HL-60/S4 treated with phorbol 12-myristate 13-acetate at 8.2 ng/mL for 4 days and 3 days (cell line): ENCODE data around the gene PRSS50.

Experiments
- in situ Hi-C: fragments of 300-500 bp; cut with MboI; formaldehyde crosslinking; loops from 2 replicates; pipeline ENCODE4 v1.15.0; 2022; ENCODE audit warnings: low sequenced_read_pairs

PRSS50 gene

DNA sequence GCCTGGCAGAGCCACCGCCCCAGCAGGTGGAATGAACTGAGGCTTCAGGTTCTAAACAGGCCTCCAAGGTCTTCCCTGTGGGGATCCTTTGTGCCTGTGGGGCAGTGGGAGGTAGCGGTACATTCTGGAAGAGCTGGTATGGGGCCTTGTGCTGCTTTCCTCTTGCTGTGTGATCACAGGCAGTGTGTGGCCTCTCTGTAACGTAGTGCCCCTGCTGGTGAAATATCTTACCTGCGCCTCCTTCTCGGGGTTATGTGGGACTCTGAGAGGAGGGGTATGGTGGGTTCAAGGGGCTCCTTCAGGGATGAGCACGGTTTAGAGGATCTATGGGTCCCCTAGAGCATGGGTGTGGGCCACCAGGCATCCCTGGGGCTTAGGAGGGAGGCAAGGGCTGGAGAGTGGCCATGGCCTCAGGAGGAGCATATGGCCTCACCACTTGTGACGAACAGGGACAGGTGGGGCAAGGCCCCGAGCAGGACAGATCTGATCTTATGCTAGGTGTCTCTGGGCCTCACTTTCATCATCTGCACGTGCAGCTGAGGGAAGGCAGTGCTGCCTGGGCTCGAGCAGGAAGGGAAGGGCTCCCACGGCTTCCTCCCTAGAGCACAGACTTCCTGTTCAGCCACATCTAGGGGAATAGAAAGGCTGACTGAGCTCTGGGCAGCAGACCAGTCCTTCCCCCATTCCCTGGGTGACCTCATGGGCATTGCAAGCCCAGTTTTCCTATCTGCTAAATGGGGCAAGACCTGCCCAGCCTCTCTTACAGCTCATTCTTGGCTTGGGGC lies 22.3 kb downstream of the PRSS50 start:
- in situ Hi-C loops = no loop called here

DNA sequence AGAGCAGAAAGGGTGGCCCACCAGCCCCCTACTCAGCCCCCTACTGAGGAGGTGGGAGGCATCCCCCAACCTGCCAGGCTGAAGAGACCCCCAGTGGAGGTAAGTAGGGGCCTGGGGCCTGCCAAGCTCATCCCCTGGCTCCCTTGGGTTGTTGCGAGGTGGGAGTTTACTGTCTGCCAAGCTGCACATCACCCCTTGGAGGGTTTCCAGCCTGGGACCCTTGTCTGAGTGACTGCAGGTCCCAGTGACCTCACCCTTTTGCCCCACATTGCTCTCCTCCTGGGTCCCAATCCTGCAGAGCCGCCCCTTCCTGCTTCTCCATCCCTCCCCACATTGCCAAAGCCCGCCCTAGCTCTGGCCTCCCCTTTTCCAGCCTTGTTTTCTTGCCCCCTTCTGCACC lies 23.1 kb downstream of the PRSS50 start:
- in situ Hi-C loops = no loop called here

DNA sequence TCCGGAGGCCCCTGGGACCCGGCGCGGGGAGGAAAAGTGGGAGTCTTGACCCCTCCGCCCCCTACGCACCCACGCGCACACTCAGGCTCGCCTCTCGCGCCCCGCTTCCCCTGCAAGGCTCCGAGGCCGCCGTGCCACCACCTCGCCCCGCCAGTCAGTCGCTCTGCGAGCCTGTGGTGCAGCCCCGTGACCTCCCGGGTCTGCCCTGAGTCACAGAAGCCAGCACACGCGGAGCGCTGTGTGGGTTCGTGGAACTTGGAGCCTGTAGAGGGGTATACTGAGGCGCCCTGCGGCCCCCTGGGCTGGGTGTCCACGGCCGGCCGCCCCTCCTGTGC lies 23.8 kb downstream of the PRSS50 start:
- in situ Hi-C loops = no loop called here

DNA sequence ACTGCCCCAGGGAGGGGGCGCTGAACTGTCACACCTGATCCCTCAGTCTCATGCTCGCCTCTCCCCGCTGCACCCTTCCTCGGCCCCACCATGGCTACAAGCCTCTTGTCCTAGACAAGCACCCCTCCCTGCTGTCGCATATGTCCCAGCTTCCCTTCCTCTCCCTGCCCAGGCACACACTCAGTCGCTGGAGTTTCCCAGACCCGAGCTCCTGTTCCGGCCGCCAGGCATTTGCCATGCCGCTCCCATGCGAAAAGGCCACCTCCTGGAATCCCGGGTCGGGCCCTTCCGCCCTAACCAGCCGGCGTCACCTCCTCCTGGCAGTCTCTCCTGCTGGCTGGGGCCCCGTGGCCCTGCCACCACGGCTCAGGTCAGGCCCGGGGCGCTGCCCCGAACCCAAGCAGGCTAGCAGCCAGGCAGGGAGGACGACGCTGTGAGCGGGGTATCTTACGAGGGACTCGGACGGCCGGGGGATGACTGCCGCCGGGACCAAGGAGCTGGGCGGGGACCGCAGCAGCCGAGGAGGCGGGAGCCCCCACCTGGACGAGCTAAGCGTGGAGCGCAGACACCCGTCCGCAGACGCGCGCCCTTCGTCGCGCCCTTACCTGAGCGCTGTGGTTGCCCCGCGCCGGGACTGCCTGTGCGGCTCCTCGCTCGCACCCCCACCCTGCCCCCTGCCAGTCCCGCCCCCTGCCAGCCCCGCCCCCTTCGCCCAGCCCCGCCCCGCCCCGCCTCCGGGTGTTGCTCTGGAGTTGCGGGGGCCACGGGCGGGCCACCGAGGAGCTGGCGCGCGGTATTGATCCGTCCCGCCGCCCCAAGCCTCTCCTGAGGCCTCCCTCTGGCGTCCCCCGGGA lies 24.4 kb downstream of the PRSS50 start, which contains the start of gene ALS2CL:
Gene ALS2CL, minus strand, starts transcription at position 642 of the 854 bp plus-strand sequence. CDS start 4,239 bp downstream, outside the sequence.
- in situ Hi-C loops = no loop called here

DNA sequence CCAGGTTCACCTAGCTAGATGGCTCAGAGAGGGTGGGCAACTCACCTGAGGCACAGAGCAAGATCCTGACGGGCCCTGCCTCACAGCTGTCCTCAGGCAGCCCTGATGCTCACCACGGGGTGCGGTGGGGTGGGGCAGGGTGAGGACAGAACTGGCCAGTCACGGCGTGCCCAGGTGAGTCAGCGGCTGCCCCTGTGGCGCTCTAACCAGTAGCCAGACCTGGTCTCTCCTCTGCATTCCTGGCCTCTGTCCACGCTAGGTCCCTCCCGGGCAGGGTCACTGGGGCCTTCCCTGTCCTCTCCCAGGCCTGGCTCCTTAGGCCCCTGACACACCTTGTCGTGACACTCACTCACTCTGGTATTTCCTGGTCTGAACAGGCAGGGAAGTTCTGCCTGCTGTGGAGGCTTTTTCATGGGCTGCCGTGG lies 25.1 kb downstream of the PRSS50 start:
- in situ Hi-C loops = no loop called here

DNA sequence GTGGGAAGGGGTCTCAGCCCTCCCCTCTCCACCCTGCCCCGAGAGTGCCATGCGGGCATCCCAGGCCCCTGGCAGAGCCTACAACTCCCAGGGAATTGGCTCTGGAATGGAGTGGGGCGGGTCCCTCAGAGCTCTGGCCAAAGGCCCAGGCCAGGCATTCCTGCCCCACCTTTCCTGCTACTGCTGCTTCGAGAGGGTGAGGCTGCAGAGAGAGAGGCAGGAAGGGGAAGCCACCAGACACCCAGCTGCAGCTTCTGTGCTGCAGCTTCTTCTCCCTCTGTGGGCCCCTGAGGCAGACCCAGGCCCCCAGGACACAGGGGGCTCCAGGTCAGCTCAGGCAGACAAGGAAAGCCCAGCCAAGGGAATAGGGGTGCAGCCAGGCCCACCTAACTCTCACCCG lies 26.9 kb downstream of the PRSS50 start:
- in situ Hi-C loops = no loop called here

DNA sequence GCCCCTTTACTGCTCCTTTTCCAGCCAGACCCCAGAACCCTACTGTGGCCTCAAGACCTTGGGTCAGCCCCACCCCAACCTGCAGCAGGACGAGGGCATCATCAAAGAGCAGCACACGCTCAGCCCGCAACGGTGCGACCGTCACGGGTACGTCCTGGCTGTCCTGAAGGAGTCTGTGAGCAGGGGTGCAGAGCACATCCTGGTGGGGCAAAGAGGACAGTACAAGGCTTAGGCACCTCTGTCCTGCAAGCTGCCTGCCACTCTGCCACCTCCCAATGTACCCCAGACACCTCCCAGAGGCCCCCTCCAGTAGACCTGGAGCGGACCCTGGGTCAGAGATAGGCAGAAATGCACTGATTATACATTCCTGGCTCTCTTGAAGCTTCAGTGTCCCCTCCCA lies 32.2 kb downstream of the PRSS50 start:
- in situ Hi-C loops = no loop called here

DNA sequence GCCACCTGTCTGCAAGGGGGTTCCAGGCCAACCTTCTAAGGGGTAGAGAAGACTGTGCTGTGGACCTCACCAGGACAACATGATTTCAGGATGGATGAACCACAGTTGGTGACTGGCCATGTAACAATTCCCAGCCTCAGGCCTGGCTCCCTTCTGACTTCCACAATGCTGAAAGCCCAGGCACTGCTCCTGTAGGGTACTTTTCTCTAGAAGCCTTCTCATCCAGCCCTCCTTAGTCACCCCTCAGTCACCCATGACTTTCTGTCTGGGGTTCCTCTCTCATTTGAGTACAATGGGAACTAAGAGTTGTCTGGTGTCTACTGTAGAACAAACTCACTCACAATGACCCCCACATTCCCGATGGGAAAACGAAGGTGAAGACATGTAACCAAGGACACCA lies 32.8 kb downstream of the PRSS50 start:
- in situ Hi-C loops = no loop called here

DNA sequence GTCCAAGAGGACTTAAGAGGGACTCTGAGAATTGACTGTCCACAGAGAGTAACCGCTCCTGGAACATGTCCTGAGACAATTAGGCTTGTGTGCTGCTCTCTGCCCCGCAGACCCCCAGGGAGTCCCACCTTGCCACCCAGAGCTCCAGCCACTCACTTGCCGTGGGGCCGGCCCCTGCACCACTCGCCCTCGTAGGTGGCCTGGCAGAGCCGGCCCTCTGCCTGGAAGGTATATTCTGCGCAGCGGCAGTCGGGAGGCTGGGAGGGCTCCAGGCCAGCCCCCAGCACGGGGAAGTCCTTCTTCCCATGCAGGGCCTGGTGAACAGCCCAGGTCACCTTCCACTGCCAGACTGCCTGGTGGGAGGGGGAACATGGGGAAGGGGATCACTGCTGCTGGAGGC lies 34.7 kb downstream of the PRSS50 start:
- in situ Hi-C loops = no loop called here

DNA sequence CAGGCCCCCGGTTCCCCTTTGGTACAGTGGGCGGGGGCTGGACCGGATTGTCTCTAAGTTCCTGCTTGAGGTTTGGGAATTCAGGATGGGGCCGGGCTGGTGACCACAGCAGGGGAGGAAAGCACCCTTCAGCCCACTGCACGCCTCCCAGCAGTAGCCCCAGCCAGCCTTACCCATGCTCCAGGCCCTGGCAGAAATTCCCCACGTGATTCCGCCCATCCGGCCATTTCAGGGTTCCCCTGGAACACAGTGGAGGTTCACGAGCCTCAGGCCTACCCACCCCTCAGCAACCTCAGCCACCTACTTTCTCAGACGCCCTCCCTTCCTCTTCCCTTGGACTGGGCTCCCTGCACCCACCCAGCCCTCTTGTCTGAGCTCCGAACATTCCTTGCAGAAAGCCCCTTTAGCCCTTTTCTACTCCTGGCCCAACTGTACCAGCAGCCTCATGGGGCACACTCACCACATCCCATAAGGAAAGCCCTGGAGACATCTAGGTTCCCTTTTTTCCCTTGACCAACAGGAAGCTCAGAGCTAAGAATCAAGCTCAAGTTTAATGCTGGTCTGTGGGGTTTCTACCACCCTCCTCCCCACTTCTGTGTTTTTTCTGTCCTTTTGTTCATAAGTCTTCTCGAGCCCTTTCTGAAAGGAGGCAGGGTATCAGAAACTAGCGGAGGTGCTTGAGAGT lies 35.7 kb downstream of the PRSS50 start:
- in situ Hi-C loops = no loop called here

DNA sequence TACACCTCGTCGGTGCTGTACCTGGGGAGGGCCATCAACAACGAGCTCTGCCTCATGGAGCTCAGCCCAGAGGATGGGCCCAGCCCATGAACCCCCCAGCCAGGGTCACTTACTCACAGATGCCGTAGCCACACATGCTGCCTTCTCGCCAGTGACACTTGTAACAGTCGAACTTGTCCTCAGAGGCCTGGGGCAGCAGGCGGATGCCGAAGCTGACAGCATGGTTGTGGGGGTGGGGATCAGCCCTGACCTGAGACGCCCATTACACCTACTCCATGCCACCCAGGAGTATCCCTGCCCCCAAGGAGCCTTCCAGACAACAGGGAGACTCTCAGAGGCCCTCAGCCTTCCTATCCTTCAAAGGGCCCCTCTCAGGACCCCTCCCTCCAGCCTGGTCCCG lies 36.3 kb downstream of the PRSS50 start:
- in situ Hi-C loops = no loop called here

DNA sequence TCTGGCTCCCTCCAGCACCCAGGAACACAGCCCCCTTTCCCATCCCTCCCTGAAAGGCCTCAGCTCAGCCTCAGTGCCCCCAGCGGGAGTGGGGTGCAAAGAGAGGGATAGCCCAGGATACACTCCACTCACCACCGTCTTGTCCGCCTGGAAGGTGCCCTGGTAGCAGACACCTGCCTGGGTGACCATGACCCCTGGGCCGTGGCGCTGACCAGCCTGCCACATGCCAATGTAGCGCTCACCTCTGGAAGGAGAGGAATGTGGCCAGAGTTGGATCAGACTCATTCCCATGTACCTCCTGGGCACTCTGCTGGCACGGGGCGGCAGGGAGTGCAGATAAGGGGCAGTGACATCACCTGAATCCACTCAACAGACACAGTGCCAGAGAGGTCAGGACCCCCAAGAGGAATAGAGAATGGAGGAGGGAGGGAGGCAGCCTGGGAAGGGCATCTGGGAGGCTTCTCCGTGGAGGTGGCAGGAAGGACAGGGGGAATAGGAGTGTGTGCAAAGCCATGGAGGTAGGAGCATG lies 37.3 kb downstream of the PRSS50 start:
- in situ Hi-C loops = no loop called here

DNA sequence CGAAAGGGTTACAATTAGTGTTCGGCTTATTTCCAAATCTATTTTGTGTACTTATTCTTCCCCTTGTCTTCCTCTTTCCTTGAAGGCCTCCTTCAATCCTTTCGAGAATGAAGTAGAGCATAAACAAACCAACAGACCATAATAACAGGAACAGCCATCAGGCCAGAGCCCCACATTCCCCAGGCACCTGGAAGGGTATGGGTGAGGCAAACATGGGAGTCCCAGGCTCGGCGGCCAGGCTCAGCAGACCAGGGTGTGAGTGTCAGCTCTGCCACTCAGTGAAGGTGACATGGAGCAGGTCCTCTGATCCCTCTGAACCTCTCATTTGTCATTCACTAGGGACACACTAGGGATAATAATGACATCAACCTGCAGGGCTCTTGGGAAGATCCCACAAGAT lies 38.0 kb downstream of the PRSS50 start:
- in situ Hi-C loops = no loop called here

DNA sequence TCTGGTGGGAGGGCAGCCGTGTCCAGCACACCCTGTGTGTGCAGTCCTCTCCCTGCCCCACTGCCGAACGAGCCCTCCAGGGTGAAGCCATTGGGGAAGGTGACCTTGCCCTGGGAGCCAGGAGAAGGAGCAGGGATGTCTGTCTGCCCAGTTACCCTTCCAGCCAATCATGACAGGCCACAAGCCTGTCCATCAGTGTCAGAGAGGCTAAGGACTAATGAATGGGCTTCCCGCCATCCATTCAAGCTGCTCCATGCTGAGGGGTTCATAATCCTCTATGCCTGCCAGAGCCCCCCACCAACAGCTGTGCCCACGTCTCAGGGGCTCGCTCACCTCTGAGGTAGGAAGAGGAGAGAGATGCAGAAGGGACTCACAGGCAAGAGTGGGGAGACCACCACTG lies 39.4 kb downstream of the PRSS50 start:
- in situ Hi-C loops = no loop called here

DNA sequence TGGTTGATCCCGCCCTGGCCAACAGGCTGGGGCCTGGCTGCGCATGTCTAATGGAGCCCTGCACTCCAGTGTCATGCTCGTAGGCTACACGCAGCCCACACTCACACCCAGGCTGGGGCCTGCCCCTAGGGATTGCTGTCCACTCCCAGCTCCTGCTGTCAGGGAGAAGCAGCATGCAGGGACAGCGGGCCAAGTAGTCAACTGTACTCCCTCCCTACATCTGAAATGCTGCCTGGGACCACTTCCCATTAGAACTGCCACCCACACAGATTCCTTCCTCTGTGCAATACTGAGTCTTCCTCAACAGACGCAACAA lies 40.3 kb downstream of the PRSS50 start:
- in situ Hi-C loops = no loop called here

DNA sequence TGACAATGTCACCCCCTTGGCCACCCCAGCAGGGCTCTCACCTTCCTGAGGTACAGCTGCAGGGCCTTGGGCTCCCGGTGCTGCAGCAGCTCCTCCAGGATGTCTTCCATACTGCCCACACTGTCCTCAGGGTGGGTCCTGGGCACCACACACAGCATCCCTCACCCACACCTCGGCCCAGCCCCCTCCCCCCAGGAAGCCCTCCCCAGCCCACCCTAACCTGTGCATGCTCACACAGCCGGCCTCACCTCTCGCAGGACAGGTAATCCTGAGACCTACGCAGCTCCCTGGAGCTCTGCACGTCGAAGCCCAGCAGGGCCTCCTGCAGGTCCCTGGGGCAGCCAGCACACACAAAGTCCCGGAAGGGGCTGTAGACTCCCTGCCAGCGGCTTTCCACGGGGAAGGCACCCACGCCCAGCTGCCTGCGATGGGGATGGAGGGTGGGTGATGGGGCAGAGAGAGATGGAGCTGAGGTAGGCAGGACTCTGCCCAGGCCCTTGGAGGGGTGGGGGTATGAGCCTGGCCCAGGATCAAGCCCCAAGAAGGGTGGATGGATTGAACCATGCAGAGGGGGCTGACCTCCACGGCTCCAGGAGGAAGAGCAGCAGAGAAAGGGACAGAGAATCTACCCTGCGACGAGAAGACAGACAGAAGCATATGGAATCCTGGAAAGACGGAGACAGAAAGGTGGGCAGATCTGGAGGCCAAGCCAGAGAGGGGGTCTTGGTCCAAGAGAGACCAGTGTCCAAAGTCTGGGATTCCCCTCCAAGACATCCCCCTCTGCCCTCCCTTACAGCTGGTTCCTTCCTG lies 40.9 kb downstream of the PRSS50 start:
- in situ Hi-C loops = no loop called here

DNA sequence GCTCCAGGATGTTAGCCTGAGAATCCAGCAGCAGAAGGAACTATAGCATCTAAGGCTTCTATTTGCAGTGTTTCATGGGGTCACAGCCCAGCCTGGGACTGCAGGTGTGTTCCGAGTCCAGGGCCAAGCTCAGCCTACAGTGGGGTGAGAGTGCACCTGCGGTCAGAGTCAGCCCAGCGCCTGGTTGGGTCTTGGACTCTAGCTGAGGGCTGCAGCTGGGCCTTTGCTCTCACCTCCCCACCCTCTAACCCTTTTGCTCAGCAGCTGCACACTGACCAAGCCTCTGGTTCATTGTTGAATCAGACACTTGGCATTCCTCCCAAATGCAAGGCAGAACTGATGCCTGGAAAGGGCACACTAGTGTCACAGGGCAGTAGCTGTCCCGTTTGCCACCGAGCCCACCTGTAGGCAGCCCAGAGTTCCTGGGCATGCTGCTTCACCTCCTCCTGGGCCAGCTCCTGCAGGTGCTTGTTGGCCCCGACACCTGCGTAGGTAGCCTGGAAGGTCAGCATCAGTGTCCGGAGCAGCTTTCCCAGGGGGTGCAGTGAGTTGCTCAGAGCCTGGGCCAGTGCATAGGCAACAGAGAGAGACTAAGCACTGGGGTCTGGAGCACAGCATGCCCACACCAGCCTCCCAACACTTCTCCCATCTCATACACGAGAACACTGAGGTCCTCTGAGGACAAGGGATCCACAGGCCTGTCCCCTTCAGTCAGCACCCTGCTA lies 41.7 kb downstream of the PRSS50 start:
- in situ Hi-C loops = no loop called here

DNA sequence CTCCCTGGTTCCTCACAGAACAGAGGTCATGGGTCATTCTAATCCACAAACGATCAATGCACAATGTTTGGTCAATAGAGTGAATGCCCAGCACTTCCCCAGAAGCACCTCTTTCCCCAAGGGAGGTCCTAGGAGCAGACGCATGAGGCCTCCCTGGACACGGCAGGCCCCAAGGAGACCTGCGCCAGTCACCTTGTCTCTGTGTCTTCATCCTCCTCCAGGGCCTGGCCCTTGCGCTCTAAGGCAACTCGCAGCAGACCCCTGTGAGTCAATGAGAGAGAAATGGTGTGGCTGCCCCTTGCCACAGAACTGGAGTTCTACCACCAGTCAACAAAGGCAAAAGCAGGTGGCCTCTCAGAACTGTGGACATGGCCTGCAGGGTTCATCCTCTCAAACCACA lies 42.2 kb downstream of the PRSS50 start:
- in situ Hi-C loops = no loop called here

DNA sequence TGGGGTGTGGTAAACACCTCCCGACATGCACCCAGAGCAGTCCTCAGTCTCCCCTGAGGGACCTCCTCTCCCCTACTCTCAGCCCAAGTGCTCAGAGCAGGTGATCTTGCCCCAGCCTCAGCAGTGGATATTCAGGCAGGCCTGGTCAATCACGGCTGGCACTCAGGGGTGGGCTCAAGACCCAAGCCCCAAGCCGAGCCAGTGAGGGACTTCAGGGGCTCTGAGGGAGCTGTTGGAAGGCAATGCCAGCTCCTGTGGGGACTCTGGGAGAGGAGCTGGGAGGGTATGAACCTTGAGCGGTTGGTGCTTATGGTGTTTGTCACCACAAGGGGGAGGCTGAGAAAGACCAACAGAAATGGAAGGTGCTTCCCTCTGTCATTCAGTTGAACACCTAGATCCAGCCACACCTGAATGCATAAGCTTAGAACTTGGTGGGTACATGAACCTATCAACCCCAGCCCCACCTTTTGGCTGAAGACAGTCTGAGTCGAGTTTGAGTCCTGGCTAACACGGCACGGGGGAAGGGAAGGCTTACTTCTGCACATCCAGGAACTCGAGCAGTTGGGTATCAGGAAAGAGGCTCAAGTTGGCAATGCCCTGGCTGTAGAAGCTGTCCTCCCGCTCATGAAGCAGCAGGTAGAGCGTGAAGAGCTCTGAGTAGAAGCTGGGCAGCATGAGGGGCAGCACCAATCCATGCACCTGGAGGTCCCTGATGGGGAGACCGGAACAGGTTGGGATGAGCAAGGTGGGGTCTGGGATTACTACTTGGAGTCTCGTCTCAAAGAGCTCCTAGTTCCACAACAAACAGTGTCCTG lies 43.4 kb downstream of the PRSS50 start:
- in situ Hi-C loops = no loop called here
